Measurements from ENCODE around the gene RAPGEF5.

The RAPGEF5 gene

GRCh38 chr7:22338411-22338810 lies 18.5 kb downstream of the RAPGEF5 start:
- H3K27ac ChIP-seq: no peak overlapping the region
- no peak for TF ChIP-seq ZFX (IDR thresholded peaks at IDR 0.05; ENCODE audit: borderline replicate concordance)
- TF ChIP-seq, protein P1, sequence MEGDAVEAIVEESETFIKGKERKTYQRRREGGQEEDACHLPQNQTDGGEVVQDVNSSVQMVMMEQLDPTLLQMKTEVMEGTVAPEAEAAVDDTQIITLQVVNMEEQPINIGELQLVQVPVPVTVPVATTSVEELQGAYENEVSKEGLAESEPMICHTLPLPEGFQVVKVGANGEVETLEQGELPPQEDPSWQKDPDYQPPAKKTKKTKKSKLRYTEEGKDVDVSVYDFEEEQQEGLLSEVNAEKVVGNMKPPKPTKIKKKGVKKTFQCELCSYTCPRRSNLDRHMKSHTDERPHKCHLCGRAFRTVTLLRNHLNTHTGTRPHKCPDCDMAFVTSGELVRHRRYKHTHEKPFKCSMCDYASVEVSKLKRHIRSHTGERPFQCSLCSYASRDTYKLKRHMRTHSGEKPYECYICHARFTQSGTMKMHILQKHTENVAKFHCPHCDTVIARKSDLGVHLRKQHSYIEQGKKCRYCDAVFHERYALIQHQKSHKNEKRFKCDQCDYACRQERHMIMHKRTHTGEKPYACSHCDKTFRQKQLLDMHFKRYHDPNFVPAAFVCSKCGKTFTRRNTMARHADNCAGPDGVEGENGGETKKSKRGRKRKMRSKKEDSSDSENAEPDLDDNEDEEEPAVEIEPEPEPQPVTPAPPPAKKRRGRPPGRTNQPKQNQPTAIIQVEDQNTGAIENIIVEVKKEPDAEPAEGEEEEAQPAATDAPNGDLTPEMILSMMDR (IDR thresholded peaks at IDR 0.05): no peak

GRCh38 chr7:22333680-22334141 lies 23.2 kb downstream of the RAPGEF5 start:
- no peak overlapping the region for H3K27ac ChIP-seq
- TF ChIP-seq ZFX (IDR thresholded peaks at IDR 0.05; ENCODE audit: borderline replicate concordance): no peak
- TF ChIP-seq, protein P1 (IDR thresholded peaks at IDR 0.05): no peak

DNA sequence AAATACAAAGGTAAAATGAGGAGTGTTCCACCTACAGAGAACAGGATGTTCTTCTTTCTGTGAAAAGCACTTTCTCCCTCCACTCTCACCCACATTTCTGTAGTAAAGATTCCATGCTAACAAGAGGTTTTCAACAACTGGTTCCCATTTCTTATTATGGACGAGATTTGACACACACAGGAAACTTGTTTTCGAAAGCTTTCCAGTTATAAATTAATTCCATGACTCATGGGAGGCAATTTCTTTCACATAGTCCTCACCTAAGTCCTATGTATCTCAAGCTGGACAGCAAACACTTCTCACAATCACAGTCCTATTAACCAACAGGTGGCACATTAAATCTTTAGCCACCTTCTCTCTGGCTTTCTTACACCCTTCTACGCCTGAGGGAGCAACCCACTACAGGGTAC lies 24.5 kb downstream of the RAPGEF5 start:
- TF ChIP-seq, protein P1 (IDR thresholded peaks at IDR 0.05): no peak
- no peak for TF ChIP-seq ZFX (IDR thresholded peaks at IDR 0.05; ENCODE audit: borderline replicate concordance)
- no peak overlapping the region for H3K27ac ChIP-seq

DNA sequence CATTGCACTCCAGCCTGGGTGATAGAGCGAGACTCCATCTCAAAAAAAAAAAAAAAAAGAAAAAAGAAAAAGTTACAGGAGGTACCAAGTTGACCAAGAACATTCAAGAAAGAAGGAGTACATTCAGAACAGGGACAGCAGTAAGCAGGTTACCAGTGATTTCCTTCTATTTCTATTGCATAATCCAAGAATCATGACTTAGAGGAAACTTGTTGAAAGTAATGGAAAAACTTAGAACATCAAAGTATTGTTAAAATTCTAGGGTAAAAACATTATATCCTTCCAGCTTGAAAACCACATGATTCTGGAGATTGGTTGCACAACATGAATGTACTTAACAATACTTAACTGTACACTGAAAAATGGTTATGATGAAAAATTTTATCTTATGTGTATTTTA lies 25.2 kb downstream of the RAPGEF5 start:
- no peak for TF ChIP-seq ZFX (IDR thresholded peaks at IDR 0.05; ENCODE audit: borderline replicate concordance)
- TF ChIP-seq, protein P1 (IDR thresholded peaks at IDR 0.05): no peak
- no peak overlapping the region for H3K27ac ChIP-seq

GRCh38 chr7:22330903-22331302 lies 26.1 kb downstream of the RAPGEF5 start:
- TF ChIP-seq, protein P1 (IDR thresholded peaks at IDR 0.05): no peak
- TF ChIP-seq ZFX (IDR thresholded peaks at IDR 0.05; ENCODE audit: borderline replicate concordance): no peak
- no peak overlapping the region for H3K27ac ChIP-seq

DNA sequence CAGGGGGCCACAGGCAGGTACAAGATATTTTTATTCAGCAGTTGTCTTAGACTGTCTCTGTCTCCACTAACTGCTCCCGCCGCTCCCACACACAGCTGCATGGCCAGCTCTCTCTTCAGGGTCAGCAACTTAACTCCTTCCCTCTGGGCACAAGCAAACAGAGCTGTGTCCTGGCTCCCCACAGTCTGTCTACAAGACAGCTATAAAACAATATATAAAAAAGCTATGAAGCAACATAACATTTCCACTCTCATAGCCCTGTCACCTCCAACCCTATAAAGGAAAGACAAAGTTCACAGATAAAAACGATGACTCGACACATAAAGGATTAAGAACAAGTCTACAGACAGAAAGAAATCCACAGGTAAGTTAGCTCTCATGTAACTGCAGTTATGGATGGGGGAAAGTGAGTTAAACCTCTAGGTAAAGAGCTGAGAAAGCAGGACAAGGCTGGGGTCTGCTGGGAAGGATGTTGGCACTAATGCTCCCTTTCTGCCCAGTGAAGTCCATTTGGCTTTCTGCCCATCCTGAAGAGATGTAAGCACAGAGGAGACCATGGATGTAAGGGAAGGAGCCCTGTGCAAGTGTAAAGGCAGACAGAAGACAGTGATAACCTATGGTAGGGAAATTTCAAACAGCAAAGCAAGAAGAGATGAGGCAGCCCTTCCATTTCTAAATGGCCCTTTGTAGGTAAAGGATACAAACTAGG lies 27.0 kb downstream of the RAPGEF5 start:
- no peak overlapping the region for H3K27ac ChIP-seq
- TF ChIP-seq, protein P1 (IDR thresholded peaks at IDR 0.05): no peak
- no peak for TF ChIP-seq ZFX (IDR thresholded peaks at IDR 0.05; ENCODE audit: borderline replicate concordance)

- H3K27ac ChIP-seq: no peak overlapping the region
These were observed 30.8 kb downstream of the RAPGEF5 start for GRCh38 chr7:22326181-22326580.

More at GRCh38 chr7:22326181-22326580, 30.8 kb downstream of the RAPGEF5 start:
- no peak for TF ChIP-seq ZFX (IDR thresholded peaks at IDR 0.05; ENCODE audit: borderline replicate concordance)
- TF ChIP-seq, protein P1 (IDR thresholded peaks at IDR 0.05): no peak

Measured in 22Rv1 (cell line).